Gastrocnemius medialis (tissue), 4 donors: Measurements from ENCODE around the gene CAMK1G. TPM values are rescaled to one million over a fixed set of nuclear protein-coding genes. Genes with fewer than 3 reads are reported as not detected.

Experiments
- ATAC-seq, 2 donors: fragments of 150-250 bp; one replicate each; pipeline ENCODE4 v1.9.1; 2016
- DNase-seq, 2 donors: peaks; one replicate each; pipeline ENCODE4 v3.0.0-alpha.2; 2019
- H3K27ac ChIP-seq, 4 donors: fragments of 200-600 bp; sonication (generic); 1 replicate in 1 of 4; 2 replicates in 3 of 4; pipeline ENCODE4 v1.5.1; 2016 to 2018; ENCODE audit warnings: mild to moderate bottlenecking in 2 of 4, moderate library complexity in 1 of 4
- H3K27me3 ChIP-seq, 3 donors: fragments of 200-600 bp; sonication (generic) in 2 of 3; 1 replicate in 1 of 3; 2 replicates in 2 of 3; pipeline versions ENCODE4 v1.5.1 to v1.6.0; 2016 to 2019; ENCODE audit warnings: mild to moderate bottlenecking in 1 of 3, moderate library complexity in 1 of 3
- H3K36me3 ChIP-seq, 2 donors: fragments of 200-600 bp; sonication (generic) in 1 of 2; one replicate each; pipeline ENCODE4 v1.5.1; 2017 to 2018
- H3K4me1 ChIP-seq, 2 donors: fragments of 200-600 bp; sonication (generic) in 1 of 2; one replicate each; pipeline ENCODE4 v1.5.1; 2016 to 2017; ENCODE audit warnings: mild to moderate bottlenecking in 2 of 2
- H3K4me3 ChIP-seq, 4 donors: fragments of 200-600 bp; sonication (generic) in 3 of 4; 1 replicate in 1 of 4; 2 replicates in 3 of 4; pipeline ENCODE4 v1.5.1; 2016 to 2019; ENCODE audit warnings: mild to moderate bottlenecking in 2 of 4
- H3K9me3 ChIP-seq, 3 donors: fragments of 200-600 bp; sonication (generic) in 2 of 3; 1 replicate in 1 of 3; 2 replicates in 2 of 3; pipeline ENCODE4 v1.5.1; 2016 to 2019
- CTCF ChIP-seq, 5 experiments: fragments of 450-650 bp in 3 of 5; fragments of 200-600 bp in 2 of 5; sonication (generic) in 2 of 5; IDR thresholded peaks in 4 of 5; conservative IDR thresholded peaks in 1 of 5; 1 replicate in 4 of 5; 2 replicates in 1 of 5; pipeline ENCODE4 v1.5.1; 2016 to 2019; ENCODE audit warnings: antibody characterized with exemption in 5 of 5, mild to moderate bottlenecking in 3 of 5, moderate library complexity in 3 of 5
- POLR2A ChIP-seq, 2 donors: fragments of 450-650 bp; IDR thresholded peaks; one replicate each; pipeline ENCODE4 v1.6.1; 2017; ENCODE audit warnings: antibody characterized with exemption in 2 of 2, mild to moderate bottlenecking in 2 of 2, moderate library complexity in 2 of 2
- in situ Hi-C, 4 donors: fragments of 200-750 bp; cut with MboI; loops; one replicate each; pipeline versions ENCODE4 v1.15.0 to v1.8.0; 2017; ENCODE audit warnings: low sequenced_read_pairs in 4 of 4
- intact Hi-C: fragments of 100-400 bp; cut with DNase I; formaldehyde crosslinking; loops from one replicate; pipeline ENCODE4 v1.15.1; 2023; ENCODE audit warnings: low total_unique reads
- total RNA-seq, 4 donors: library from RNA; depleted of rRNA; stranded (reverse); fragments of >200 nt; gene quantifications; one replicate each; pipeline versions ENCODE4 v1.1.0 to v1.2.3, GENCODE V29; 2016

Gene CAMK1G
- total RNA-seq, 4 donors from 2014 or later, result 0.16 TPM; not detected in 3

- H3K27ac ChIP-seq, result peak overlapping the region; percentile 76 to 94 (median 91)
- no peaks in the 10 kb centered on the region for H3K36me3 ChIP-seq
- in situ Hi-C loops, result no loop called here
- H3K4me3 ChIP-seq, result no peak overlapping the region
- DNase-seq, result no peak
- intact Hi-C loops, result no loop called here
- peaks cover 56 to 72% of the 10 kb centered on the region in 2 donors for H3K4me1 ChIP-seq
- no peak for ATAC-seq
- H3K9me3 ChIP-seq, result no peaks in the 10 kb centered on the region
- no peaks in the 10 kb centered on the region for H3K27me3 ChIP-seq
- TF ChIP-seq POLR2A (IDR thresholded peaks at IDR 0.05) (no peak), CTCF (IDR thresholded peaks at IDR 0.05 in 4 of 5, conservative IDR thresholded peaks at IDR 0.05 in 1 of 5) (no peak)
Measured at GRCh38 chr1:209617755-209618154, 34.2 kb downstream of the CAMK1G start.

DNA sequence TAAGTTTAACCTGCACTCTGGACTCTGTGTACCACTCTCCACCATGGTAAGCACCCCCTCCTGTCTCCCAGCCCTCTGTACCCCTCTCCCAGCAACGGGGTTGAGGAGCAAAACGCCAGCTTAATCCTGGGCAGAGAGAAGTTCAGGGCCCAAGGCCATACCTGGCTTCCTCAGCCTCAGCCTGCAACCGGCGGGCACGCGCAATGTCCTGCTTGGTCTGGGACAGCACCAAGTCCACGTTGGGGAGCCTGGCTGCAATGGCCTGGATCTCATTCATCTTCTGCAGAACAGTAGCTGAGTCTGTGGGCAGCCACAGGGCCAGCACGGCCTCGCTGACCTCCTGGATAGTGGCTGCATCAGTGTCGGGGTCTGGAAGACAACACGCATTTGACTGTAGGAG is 34.8 kb downstream of the CAMK1G start:
- no peak for ATAC-seq
- DNase-seq, result no peak
- intact Hi-C loops, result no loop called here
- Histone ChIP-seq H3K4me3 (no peak overlapping the region), H3K27me3 (no peaks in the 10 kb centered on the region), H3K36me3 (no peaks in the 10 kb centered on the region), H3K9me3 (no peaks in the 10 kb centered on the region), H3K27ac (peak overlapping the region; percentile 76 to 94 (median 91)), H3K4me1 (peaks cover 56 to 72% of the 10 kb centered on the region in 2 donors)
- TF ChIP-seq CTCF (IDR thresholded peaks at IDR 0.05 in 4 of 5, conservative IDR thresholded peaks at IDR 0.05 in 1 of 5) (no peak), POLR2A (IDR thresholded peaks at IDR 0.05) (no peak)
- in situ Hi-C loops, result no loop called here

DNA sequence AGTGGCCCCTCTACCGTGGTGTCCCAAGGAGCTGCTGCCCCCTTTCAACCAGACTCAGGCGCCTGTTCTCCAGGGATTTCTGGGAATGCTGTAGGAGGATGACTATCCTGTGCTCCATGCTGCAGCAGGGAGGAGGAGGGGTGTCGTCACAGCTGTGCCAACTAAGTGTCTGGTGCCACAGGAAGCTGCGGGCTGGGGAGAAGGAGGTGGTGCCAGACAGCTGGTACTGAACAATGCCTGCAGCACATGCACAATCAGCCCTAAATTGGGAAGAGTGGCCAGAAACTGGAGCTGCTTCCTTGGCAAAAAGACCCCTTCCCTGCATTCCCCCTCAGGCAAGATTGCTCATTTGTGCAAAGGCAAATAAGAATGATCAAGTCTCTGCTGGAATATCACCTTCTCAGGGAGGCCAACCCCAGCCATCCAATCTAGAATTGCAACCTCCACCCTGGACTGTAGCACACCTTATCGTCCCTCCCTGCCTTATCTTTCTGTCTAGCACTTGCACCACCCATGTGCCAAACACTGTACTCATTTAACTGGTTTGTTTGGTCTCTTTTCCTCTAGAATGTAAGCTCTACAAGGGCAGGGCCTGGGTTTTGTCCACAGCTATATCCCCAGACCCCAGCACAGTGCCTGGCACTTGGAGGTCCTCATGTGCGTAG is 35.4 kb downstream of the CAMK1G start:
- intact Hi-C loops, result no loop called here
- Histone ChIP-seq H3K27ac (peak overlapping the region; percentile 76 to 94 (median 91)), H3K27me3 (no peaks in the 10 kb centered on the region), H3K4me1 (peaks cover 56 to 73% of the 10 kb centered on the region in 2 donors), H3K9me3 (no peaks in the 10 kb centered on the region), H3K4me3 (no peak overlapping the region), H3K36me3 (no peaks in the 10 kb centered on the region)
- TF ChIP-seq CTCF (IDR thresholded peaks at IDR 0.05 in 4 of 5, conservative IDR thresholded peaks at IDR 0.05 in 1 of 5) (no peak), POLR2A (IDR thresholded peaks at IDR 0.05) (no peak)
- no peak for DNase-seq
- ATAC-seq, result no peak
- in situ Hi-C loops, result no loop called here

DNA sequence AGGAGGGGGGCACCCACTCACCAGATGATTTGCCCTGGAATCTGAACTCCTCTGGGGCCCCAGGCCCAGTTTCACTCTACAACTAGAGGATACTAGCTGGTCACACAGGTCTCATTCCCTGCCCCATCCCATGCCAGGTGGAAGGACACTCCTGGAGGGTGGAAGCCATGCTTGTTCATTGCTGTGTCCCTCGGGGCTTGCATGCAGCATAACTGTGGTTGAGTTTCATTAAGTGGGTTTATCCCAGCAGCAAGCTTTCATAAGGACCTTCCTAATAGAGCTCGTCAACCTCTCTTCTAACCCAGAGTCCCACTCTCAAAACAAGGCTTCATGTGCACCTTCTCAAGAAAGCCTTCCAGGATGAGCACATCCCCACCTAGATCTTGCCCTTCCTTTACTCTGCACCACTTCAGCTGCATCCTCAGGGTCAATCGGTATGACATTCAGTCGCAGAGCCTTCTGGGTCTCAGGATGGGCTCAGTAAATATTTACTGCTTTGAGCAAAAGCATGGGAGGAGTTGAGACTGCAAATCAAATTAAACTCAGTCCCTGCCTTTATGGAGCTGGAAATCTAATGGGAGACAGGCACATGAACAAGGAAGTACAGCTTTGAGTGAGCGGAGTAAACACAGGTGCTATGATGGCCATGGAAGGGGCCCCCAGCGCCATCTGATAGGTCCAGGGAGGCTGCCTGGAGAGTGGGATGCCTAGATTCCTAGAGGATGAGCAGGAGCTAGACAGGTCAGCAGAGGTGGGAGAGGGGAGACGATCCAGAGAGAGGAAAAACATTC is 36.4 kb downstream of the CAMK1G start:
- in situ Hi-C loops, result loop anchor here in 1 of 4 donors (10.0 kb wide), 1 partner anchor 55 kb away; no protein-coding TSS in a partner anchor
- ATAC-seq (no peak), DNase-seq (no peak)
- Histone ChIP-seq H3K4me3 (no peak overlapping the region), H3K4me1 (peaks cover 66 to 83% of the 10 kb centered on the region in 2 donors), H3K27ac (peak overlapping the region in 3 of 4 donors; percentile 26 to 94 (median 92)), H3K9me3 (no peaks in the 10 kb centered on the region), H3K36me3 (no peaks in the 10 kb centered on the region), H3K27me3 (no peaks in the 10 kb centered on the region)
- TF ChIP-seq POLR2A (IDR thresholded peaks at IDR 0.05) (no peak), CTCF (IDR thresholded peaks at IDR 0.05 in 4 of 5, conservative IDR thresholded peaks at IDR 0.05 in 1 of 5) (no peak)
- intact Hi-C loops, result no loop called here
